GM12874 (cell line): ENCODE results near the gene ATP1A4.

Experiments used
- TF ChIP-seq, protein P1 (sequence below): IDR thresholded peaks from 2 replicates; pipeline ENCODE4 v1.5.1; 2011; ENCODE audit warnings: low read depth, mild to moderate bottlenecking, control low read depth, low read length, moderate library complexity; ENCODE audit not compliant: insufficient read depth

Gene ATP1A4

DNA sequence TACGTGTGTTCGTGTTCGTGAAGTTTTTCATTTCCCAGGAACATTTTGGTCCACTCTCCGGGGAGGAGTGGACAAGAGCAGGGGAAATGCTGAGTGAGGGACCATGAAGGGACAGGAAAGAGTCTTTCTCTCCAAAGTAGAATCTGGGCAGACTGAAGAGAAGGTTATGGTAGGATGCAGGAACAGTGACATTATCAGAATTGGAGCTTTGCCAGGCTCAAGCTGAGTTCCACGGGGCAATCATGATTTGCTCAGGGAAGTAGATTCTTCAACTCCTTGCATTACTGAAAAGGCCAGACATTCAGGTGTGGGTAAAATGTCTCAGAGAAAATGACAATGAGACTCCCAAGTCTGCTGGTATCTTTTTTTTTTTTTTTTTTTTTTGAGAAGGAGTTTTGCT, 16.6 kb downstream of the ATP1A4 start:
- TF ChIP-seq, protein P1, sequence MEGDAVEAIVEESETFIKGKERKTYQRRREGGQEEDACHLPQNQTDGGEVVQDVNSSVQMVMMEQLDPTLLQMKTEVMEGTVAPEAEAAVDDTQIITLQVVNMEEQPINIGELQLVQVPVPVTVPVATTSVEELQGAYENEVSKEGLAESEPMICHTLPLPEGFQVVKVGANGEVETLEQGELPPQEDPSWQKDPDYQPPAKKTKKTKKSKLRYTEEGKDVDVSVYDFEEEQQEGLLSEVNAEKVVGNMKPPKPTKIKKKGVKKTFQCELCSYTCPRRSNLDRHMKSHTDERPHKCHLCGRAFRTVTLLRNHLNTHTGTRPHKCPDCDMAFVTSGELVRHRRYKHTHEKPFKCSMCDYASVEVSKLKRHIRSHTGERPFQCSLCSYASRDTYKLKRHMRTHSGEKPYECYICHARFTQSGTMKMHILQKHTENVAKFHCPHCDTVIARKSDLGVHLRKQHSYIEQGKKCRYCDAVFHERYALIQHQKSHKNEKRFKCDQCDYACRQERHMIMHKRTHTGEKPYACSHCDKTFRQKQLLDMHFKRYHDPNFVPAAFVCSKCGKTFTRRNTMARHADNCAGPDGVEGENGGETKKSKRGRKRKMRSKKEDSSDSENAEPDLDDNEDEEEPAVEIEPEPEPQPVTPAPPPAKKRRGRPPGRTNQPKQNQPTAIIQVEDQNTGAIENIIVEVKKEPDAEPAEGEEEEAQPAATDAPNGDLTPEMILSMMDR, result no peak

DNA sequence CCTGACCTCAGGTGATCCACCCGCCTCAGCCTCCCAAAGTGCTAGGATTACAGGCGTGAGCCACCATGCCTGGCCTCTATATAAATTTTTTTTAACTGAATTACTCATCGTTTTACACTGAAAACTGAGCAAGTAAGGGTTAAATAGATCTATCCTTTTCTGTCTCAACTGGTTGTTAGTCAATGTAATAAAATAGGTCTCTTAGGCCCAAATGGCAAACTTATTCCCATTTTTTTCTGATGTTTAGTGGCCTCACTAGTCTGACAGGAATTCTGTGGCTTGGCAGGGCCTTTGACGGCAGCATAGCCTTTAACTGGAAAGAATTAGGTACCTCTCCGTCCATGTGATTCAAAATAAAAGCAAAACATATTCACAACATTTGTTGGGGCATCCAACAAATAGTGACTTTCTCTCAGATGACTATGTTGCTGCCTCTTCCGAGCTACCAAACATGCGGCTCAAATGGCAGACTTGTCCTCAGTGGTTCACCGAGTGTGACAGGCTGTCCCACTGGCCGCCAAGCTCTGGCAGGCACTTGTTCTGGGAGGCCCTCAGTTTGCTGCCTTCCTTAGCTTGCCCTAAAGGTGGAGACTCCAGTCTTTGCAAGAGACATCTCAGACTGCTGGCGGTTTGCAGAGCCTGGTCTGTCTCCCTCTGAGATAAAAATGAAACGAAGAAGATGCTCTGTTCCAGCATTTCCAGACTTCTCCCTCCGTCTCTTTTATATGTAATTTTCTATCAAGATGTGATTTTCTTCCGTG, 17.4 kb downstream of the ATP1A4 start:
- TF ChIP-seq, protein P1, result no peak

DNA sequence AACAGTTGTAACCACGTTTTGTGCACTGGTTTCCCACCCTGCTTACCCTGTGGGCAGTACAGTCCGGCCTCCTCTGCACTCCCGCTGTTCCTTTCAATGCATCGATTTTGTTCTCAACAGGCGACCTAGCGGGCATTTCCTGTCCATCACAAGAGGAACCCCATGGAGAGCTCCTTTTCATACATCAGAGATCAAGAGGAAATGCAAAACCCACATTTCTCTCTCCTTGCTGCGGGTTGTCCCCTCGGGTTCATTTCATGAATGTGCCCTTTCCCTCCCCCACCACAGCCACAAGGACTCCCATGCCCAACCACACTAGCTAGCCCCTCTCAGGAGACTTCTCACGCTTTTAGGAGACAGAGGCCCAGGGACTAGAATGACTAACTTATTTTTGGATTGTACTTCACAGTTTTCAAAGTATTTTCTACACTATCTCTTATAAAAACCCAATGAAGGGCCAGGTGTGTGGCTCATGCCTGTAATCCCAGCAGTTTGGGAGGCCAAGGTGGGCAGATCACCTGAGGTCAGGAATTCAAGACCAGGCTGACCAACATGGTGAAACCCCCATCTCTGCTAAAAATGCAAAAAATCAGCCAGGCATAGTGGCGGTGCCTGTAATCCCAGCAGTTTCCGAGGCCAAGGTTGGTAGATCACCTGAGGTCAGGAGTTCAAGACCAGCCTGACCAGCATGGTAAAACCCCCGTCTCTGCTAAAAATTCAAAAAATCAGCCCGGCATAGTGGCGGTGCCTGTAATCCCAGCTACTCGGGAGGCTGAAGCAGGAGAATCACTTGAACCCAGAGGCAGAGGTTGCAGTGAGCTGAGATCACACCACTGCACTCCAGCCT, 18.4 kb downstream of the ATP1A4 start:
- TF ChIP-seq, protein P1, result no peak

DNA sequence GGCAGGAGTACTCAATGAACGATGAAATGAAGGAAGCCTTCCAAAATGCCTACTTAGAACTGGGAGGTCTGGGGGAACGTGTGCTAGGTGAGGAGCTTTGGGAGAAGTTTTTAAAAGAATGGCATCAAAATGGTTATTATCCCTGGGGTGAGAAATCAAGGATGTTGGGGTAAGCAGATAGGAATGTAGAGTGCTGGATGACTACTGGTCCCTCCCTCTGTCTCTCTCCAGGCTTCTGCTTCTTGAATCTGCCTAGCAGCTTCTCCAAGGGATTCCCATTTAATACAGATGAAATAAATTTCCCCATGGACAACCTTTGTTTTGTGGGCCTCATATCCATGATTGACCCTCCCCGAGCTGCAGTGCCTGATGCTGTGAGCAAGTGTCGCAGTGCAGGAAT, 20.0 kb downstream of the ATP1A4 start:
- TF ChIP-seq, protein P1, result no peak

DNA sequence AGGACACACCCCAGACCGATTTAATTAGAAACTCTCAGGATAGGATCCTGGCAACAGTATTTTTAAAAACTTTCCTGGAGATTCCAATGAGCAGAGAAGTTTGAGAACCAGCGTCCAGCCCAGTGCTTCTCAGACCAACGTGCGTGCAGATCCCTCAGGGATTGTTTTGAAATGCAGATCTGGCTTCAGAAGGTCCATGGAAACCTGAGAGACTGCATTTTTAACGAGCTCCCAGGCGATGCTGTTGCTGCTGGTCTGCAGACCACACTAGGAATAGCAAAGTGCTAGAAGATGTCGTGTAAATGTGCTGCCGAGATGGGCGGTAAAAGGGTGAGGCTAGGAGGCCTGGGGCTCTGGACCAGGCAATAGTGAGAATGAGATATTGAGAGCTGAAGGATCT, 20.6 kb downstream of the ATP1A4 start:
- TF ChIP-seq, protein P1, result no peak

DNA sequence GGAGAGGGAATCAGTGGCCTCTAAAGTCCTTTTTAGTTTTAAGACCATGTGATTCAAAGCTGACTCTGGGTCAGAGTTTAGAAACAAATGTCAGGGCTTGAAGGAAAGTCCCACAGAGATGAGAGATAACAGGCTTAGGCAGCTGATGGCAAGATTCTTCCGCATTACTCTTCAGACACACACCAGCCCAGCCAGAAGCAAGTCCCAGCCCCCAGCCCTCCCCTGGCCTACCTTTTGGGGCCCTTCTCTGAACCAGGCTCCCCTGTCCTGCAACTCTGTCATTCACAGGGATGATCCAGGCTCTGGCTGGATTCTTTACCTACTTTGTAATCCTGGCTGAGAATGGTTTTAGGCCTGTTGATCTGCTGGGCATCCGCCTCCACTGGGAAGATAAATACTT, 25.8 kb downstream of the ATP1A4 start:
- TF ChIP-seq, protein P1, result no peak

DNA sequence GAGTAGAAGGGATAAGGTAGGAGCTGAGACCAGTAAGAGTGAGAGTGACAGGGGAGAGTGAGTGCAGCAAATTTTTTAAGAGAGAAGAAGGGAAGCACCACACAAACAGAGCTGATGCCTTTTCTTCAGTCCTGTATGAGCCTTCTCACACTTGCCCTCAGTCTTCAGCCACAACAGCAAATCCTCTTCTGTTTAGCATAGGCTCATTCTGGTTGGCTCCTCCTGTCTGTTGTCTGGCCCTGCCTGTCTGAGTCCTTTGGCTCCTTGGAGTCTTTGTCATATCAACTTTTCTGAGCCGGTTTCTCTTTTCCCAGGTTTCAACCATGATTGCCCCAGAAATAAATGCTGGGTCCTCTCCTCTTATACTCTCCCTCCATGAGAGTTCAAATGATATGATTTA, 26.3 kb downstream of the ATP1A4 start:
- TF ChIP-seq, protein P1, result no peak
